Esophagus squamous epithelium (tissue), 5 donors: Measurements from ENCODE around the gene TMEM150B. TPM values are rescaled to one million over a fixed set of nuclear protein-coding genes. Genes with fewer than 3 reads are reported as not detected.
A peak's percentile ranks its signal among the peaks of the same experiment; 100 is the strongest.

ENCODE experiments used
- DNase-seq: peaks from one replicate; lab custom pipeline; 2025; lab: John Stamatoyannopoulos, UW
- H3K27ac ChIP-seq, 4 donors: fragments of 200-600 bp; sonication (generic); one replicate each; pipeline ENCODE4 v1.5.1; 2016 to 2019; ENCODE audit warnings: mild to moderate bottlenecking in 1 of 4
- H3K27me3 ChIP-seq, 4 donors: fragments of 200-600 bp; sonication (generic); 1 replicate in 3 of 4; 2 replicates in 1 of 4; pipeline versions ENCODE4 v1.5.1 to v1.6.0; 2017 to 2021; ENCODE audit warnings: antibody characterized with exemption in 1 of 4
- H3K36me3 ChIP-seq, 3 donors: fragments of 200-600 bp; sonication (generic); one replicate each; pipeline ENCODE4 v1.5.1; 2016 to 2019
- H3K4me1 ChIP-seq, 3 donors: fragments of 200-600 bp; sonication (generic); one replicate each; pipeline ENCODE4 v1.5.1; 2017 to 2019
- H3K4me3 ChIP-seq, 4 donors: fragments of 200-600 bp; sonication (generic); 1 replicate in 3 of 4; 2 replicates in 1 of 4; pipeline ENCODE4 v1.5.1; 2016 to 2019; ENCODE audit warnings: mild to moderate bottlenecking in 2 of 4, moderate library complexity in 1 of 4
- H3K9me3 ChIP-seq, 3 donors: fragments of 200-600 bp; sonication (generic); one replicate each; pipeline ENCODE4 v1.5.1; 2016 to 2019
- POLR2A ChIP-seq, 4 donors: fragments of 450-650 bp; IDR thresholded peaks; one replicate each; pipeline ENCODE4 v1.6.1; 2017; ENCODE audit warnings: antibody characterized with exemption in 4 of 4, mild to moderate bottlenecking in 4 of 4, moderate library complexity in 3 of 4
- WGBS, 2 donors: methylation state at CpG; one replicate each; pipeline ENCODE4 v1.1.5; 2018; 5-methylcytosine and 5-hydroxymethylcytosine counted together
- intact Hi-C: fragments of 100-400 bp; cut with DNase I; formaldehyde crosslinking; loops from one replicate; pipeline ENCODE4 v1.15.0; 2022
- total RNA-seq, 4 donors: library from RNA; depleted of rRNA; stranded (reverse); fragments of >200 nt; gene quantifications; one replicate each; pipeline ENCODE4 v1.1.0, GENCODE V29; 2016
- TF ChIP-seq, protein P1 (sequence below), 6 experiments: fragments of 450-650 bp in 4 of 6; fragments of 200-600 bp in 2 of 6; sonication (generic) in 2 of 6; IDR thresholded peaks; one replicate each; pipeline ENCODE4 v1.5.1; 2016 to 2019; ENCODE audit warnings: antibody characterized with exemption in 6 of 6, mild to moderate bottlenecking in 4 of 6, moderate library complexity in 4 of 6
- donor health status: DM: yes; HTN: yes; CAD: no.

Gene TMEM150B, protein sequence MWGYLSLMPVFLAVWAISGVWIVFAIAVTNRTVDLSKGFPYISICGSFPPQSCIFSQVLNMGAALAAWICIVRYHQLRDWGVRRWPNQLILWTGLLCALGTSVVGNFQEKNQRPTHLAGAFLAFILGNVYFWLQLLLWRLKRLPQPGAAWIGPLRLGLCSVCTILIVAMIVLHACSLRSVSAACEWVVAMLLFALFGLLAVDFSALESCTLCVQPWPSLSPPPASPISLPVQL
- total RNA-seq = 1 to 10 TPM in 1 of 4 donors, not detected in 3; 1.7 TPM

DNA sequence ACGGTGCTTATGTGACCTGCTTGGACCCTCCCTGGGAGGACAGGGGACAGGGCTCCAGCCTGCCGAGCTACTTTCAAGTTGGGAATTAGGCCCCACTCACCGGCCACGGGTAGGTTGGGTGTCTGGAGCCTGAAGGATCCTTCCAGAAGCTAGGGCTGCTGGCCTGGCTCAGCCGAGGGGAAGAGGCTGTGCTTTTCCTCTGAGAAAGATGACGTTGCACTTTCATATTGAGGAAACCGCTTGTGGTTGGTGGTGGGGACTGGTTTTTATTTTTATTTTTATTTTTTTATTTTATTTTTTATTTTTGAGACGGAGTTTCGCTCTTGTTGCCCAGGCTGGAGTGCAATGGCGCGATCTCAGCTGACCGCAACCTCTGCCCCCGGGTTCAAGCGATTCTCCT is at the start of gene TMEM150B:
Gene TMEM150B, minus strand, starts transcription at position 170 of the 400 bp plus-strand sequence. CDS start 4,305 bp downstream, outside the sequence.
- H3K27ac ChIP-seq = peak within 1 kb of the TSS in 2 of 4 donors; percentile 6 to 67
- peaks cover 0 to 33% (median 0%) of the 10 kb centered on the region in 4 donors for H3K27me3 ChIP-seq
- intact Hi-C loops = no loop called here
- peak within 1 kb of the TSS in 1 of 4 donors; percentile 27 for H3K4me3 ChIP-seq
- 64 to 68% methylated on average over 13 to 14 of the region's 14 CpGs for WGBS, 2 donors
- H3K9me3 ChIP-seq = no peaks in the 10 kb centered on the region
- H3K36me3 ChIP-seq = no peaks in the 10 kb centered on the region
- H3K4me1 ChIP-seq = no peaks in the 10 kb centered on the region
- TF ChIP-seq, protein P1, sequence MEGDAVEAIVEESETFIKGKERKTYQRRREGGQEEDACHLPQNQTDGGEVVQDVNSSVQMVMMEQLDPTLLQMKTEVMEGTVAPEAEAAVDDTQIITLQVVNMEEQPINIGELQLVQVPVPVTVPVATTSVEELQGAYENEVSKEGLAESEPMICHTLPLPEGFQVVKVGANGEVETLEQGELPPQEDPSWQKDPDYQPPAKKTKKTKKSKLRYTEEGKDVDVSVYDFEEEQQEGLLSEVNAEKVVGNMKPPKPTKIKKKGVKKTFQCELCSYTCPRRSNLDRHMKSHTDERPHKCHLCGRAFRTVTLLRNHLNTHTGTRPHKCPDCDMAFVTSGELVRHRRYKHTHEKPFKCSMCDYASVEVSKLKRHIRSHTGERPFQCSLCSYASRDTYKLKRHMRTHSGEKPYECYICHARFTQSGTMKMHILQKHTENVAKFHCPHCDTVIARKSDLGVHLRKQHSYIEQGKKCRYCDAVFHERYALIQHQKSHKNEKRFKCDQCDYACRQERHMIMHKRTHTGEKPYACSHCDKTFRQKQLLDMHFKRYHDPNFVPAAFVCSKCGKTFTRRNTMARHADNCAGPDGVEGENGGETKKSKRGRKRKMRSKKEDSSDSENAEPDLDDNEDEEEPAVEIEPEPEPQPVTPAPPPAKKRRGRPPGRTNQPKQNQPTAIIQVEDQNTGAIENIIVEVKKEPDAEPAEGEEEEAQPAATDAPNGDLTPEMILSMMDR (IDR thresholded peaks at IDR 0.05) = no peak
- no peak for TF ChIP-seq POLR2A (IDR thresholded peaks at IDR 0.05)
- DNase-seq = no peak

- H3K9me3 ChIP-seq = no peaks in the 10 kb centered on the region
- no peaks in the 10 kb centered on the region for H3K36me3 ChIP-seq
- intact Hi-C loops = loop anchor here (10.0 kb wide), 1 partner anchor 69 kb away; no protein-coding TSS in a partner anchor
- H3K4me3 ChIP-seq = no peak overlapping the region
- peaks cover 14 to 46% (median 14%) of the 10 kb centered on the region in 3 donors for H3K4me1 ChIP-seq
- DNase-seq = no peak
- TF ChIP-seq POLR2A (IDR thresholded peaks at IDR 0.05) = no peak
- TF ChIP-seq, protein P1 (IDR thresholded peaks at IDR 0.05) = no peak
- H3K27me3 ChIP-seq = peaks cover 10 to 90% (median 32%) of the 10 kb centered on the region in 4 donors
- 14 to 45% methylated on average over 4 to 14 of the region's 31 CpGs for WGBS, 2 donors
- no peak overlapping the region for H3K27ac ChIP-seq
Measured at GRCh38 chr19:55373993-55374757, 49.0 kb upstream of the TMEM150B start.

GRCh38 chr19:55373306-55373992 is 48.3 kb upstream of the TMEM150B start:
- no peak for DNase-seq
- Histone ChIP-seq H3K36me3 (no peaks in the 10 kb centered on the region), H3K4me1 (peaks cover 17 to 53% (median 19%) of the 10 kb centered on the region in 3 donors), H3K27ac (no peak overlapping the region), H3K9me3 (no peaks in the 10 kb centered on the region), H3K4me3 (no peak overlapping the region), H3K27me3 (peaks cover 16 to 97% (median 36%) of the 10 kb centered on the region in 4 donors)
- intact Hi-C loops = loop anchor here (10.0 kb wide), 1 partner anchor 69 kb away; no protein-coding TSS in a partner anchor
- 62 to 80% methylated on average over 1 to 6 of the region's 9 CpGs for WGBS, 2 donors
- TF ChIP-seq POLR2A (IDR thresholded peaks at IDR 0.05) = no peak
- TF ChIP-seq, protein P1 (IDR thresholded peaks at IDR 0.05) = no peak

DNA sequence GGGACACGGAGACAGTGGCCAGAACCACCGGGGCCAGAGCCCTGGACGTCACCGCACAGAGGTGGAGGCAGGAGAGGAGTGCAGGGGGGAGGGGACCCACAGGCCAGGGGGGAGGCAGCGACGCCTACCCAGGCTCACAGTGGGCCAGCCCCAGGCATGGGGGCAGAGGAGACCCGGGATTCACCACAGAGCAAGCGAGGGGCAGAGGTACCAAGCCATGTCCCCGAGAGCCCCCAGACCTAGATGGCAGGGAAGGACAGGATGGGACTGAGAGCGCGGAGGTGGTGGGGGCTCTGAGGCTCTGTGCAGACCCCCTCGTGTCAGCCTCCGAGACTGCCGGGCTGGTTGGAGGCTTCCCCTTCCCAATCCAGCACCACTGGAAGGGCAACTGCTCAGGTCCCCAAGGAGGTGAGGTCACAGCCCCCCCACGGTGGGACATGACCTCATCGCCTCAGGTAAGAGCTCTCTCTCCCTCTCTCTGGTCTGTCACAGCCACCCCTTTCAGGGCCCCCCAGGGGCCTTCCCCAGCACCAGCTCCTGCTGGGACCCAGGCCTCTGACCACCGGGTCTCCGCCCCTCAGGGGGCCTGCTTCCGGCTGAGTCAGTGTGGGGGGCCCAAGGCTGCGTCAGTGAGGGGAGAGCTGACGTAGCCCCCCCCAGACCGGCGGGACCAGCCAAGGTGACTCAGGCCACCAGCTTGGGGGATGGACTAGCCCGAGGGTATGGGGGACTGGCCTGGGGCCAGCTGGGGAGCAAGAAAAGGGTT is 47.4 kb upstream of the TMEM150B start:
- Histone ChIP-seq H3K9me3 (no peaks in the 10 kb centered on the region), H3K4me3 (no peak overlapping the region), H3K36me3 (no peaks in the 10 kb centered on the region), H3K27me3 (peaks cover 17 to 100% (median 40%) of the 10 kb centered on the region in 4 donors), H3K4me1 (peaks cover 17 to 51% (median 20%) of the 10 kb centered on the region in 3 donors), H3K27ac (no peak overlapping the region)
- WGBS, 2 donors = 31 to 46% methylated on average over 8 to 16 of the region's 24 CpGs
- TF ChIP-seq, protein P1 (IDR thresholded peaks at IDR 0.05) = no peak
- TF ChIP-seq POLR2A (IDR thresholded peaks at IDR 0.05) = no peak
- intact Hi-C loops = loop anchor here (10.0 kb wide), 1 partner anchor 68 kb away; no protein-coding TSS in a partner anchor
- no peak for DNase-seq
